HepG2 (cell line): Measurements from ENCODE around the gene MAB21L4. TPM values are rescaled to one million over a fixed set of nuclear protein-coding genes. Genes with fewer than 3 reads are reported as not detected.

Experiments used
- HOXA7 ChIP-seq: sonication (generic); formaldehyde crosslinking; IDR thresholded peaks from 2 replicates; pipeline ENCODE4 v1.8.1; 2022; ENCODE audit warnings: mild to moderate bottlenecking, missing genetic modification reagents, moderate library complexity
- LCORL ChIP-seq, 2 experiments: fragments of 450-650 bp in 1 of 2; sonication (generic) in 1 of 2; formaldehyde crosslinking in 1 of 2; IDR thresholded peaks; 2 replicates each; pipeline versions ENCODE4 v1.5.0 to v1.6.1; 2017 to 2020; ENCODE audit warnings: antibody characterized with exemption in 1 of 2, missing genetic modification reagents in 1 of 2
- MIXL1 ChIP-seq: IDR thresholded peaks from 2 replicates; pipeline ENCODE4 v1.6.1; 2016
- PBX2 ChIP-seq: IDR thresholded peaks from 2 replicates; pipeline ENCODE4 v1.6.1; 2016; ENCODE audit warnings: control low read depth
- PLSCR1 ChIP-seq: sonication (generic); formaldehyde crosslinking; IDR thresholded peaks from 2 replicates; pipeline ENCODE4 v1.5.0; 2020; ENCODE audit warnings: missing genetic modification reagents, mild to moderate bottlenecking, borderline replicate concordance
- RARG ChIP-seq: sonication (generic); formaldehyde crosslinking; IDR thresholded peaks from 2 replicates; pipeline ENCODE4 v1.4.0; 2020; ENCODE audit warnings: low read depth, mild to moderate bottlenecking, missing genetic modification reagents
- SAP130 ChIP-seq: IDR thresholded peaks from 2 replicates; pipeline ENCODE4 v1.6.1; 2016; ENCODE audit warnings: low read depth
- SMAD9 ChIP-seq: sonication (generic); formaldehyde crosslinking; IDR thresholded peaks from 2 replicates; pipeline ENCODE4 v1.5.1; 2020; ENCODE audit warnings: mild to moderate bottlenecking, missing genetic modification reagents
- SOX13 ChIP-seq, 3 experiments: fragments of 450-650 bp in 1 of 3; sonication (generic) in 1 of 3; formaldehyde crosslinking in 1 of 3; IDR thresholded peaks in 2 of 3; conservative IDR thresholded peaks in 1 of 3; 2 replicates each; pipeline versions ENCODE4 v1.5.0 to v1.6.1; 2016 to 2020; ENCODE audit warnings: antibody characterized with exemption in 1 of 3, mild to moderate bottlenecking in 1 of 3, missing compliant biosample characterization in 1 of 3, missing genetic modification reagents in 1 of 3, moderate library complexity in 1 of 3
- SUZ12 ChIP-seq: fragments of 150-350 bp; IDR thresholded peaks from 2 replicates; pipeline ENCODE4 v1.6.1; 2014; ENCODE audit warnings: low read depth, low read length
- TFDP2 ChIP-seq: sonication (generic); formaldehyde crosslinking; IDR thresholded peaks from 2 replicates; pipeline ENCODE4 v1.4.0; 2020; ENCODE audit warnings: missing genetic modification reagents
- ZNF343 ChIP-seq: sonication (generic); formaldehyde crosslinking; IDR thresholded peaks from 2 replicates; pipeline ENCODE4 v1.4.0; 2020; ENCODE audit warnings: mild to moderate bottlenecking, missing genetic modification reagents
- ZNF407 ChIP-seq: sonication (generic); formaldehyde crosslinking; IDR thresholded peaks from one replicate; pipeline ENCODE4 v1.5.1; 2020; ENCODE audit warnings: mild to moderate bottlenecking, missing genetic modification reagents; ENCODE audit errors: not compliant biosample characterization
- ZNF660 ChIP-seq: sonication (generic); formaldehyde crosslinking; IDR thresholded peaks from 2 replicates; pipeline ENCODE4 v1.5.1; 2020; ENCODE audit warnings: mild to moderate bottlenecking, low read depth, missing genetic modification reagents, borderline replicate concordance
- ZNF772 ChIP-seq: sonication (generic); formaldehyde crosslinking; IDR thresholded peaks from 2 replicates; pipeline ENCODE4 v1.5.0; 2020; ENCODE audit warnings: mild to moderate bottlenecking, missing genetic modification reagents
- ZNF780A ChIP-seq: sonication (generic); formaldehyde crosslinking; IDR thresholded peaks from 2 replicates; pipeline ENCODE4 v1.8.0; 2022; ENCODE audit warnings: mild to moderate bottlenecking, missing genetic modification reagents, moderate library complexity
- polyA plus RNA-seq, 8 experiments: library from polyadenylated mRNA; depleted of rRNA in 3 of 8; stranded (reverse) in 7 of 8; unstranded in 1 of 8; fragments of >200 nt; fragmentation: Illumina TruSeq in 4 of 8; extraction: Trizol in 4 of 8; gene quantifications; 2 replicates each; pipeline versions ENCODE4 v1.2.1 to v1.2.3, GENCODE V29; 2011 to 2016; ENCODE audit warnings: low read depth in 4 of 8, missing spikeins in 1 of 8, mixed read lengths in 1 of 8; ENCODE audit not compliant: insufficient read depth in 1 of 8
- total RNA-seq, 5 experiments: library from RNA; depleted of rRNA; stranded (reverse); fragments of >200 nt; fragmentation: Illumina TruSeq; extraction: Trizol; gene quantifications; 2 replicates each; pipeline ENCODE4 v1.2.3, GENCODE V29; 2016; ENCODE audit warnings: low read depth in 1 of 5

MAB21L4 gene
- total and polyA plus RNA-seq, 2 of the 13 experiments (the other 11 are each of a cell fraction or from before 2014, with no cell fraction given): 3.0 to 14.0 TPM

- TF ChIP-seq PLSCR1 (CRISPR knock-in tag) (0 out of 2 replicates have a peak, but pooled peaks have one; percentile 84), HOXA7 (CRISPR knock-in tag) (peak; percentile 96), LCORL (IDR thresholded peaks at IDR 0.05) (peak; percentile 60; the same call in 1 of the 2 replicates), LCORL (CRISPR knock-in tag; IDR thresholded peaks at IDR 0.05) (peak; percentile 97), RARG (CRISPR knock-in tag) (peak; percentile 86; the same call in 1 of the 2 replicates), ZNF660 (CRISPR knock-in tag) (peak; percentile 95; the same call in 1 of the 2 replicates), MIXL1 (CRISPR knock-in tag) (peak; percentile 75), ZNF772 (peak; percentile 99), SMAD9 (CRISPR knock-in tag) (peak; percentile 97; the same call in 1 of the 2 replicates), ZNF780A (peak; percentile 97), TFDP2 (CRISPR knock-in tag) (peak; percentile 92), SAP130 (CRISPR knock-in tag) (peak; percentile 96), SOX13 (IDR thresholded peaks at IDR 0.05) (peak; percentile 53), SOX13 (CRISPR knock-in tag; conservative IDR thresholded peaks at IDR 0.05 in 1 of 2, IDR thresholded peaks at IDR 0.05 in 1 of 2) (peak; percentile 67 to 92; a peak in 2 of 4 replicates), ZNF407 (CRISPR knock-in tag) (no peak), ZNF343 (CRISPR knock-in tag) (peak; percentile 88), PBX2 (CRISPR knock-in tag) (no peak), SUZ12 (no peak)
Measured at GRCh38 chr2:240857039-240858008, 38.6 kb downstream of the MAB21L4 start (continued).
